HepG2 (cell line): ENCODE measurements around the gene PCBP4. TPM values are rescaled to one million over a fixed set of nuclear protein-coding genes. Genes with fewer than 3 reads are reported as not detected.

Experiments used
- BORCS8-MEF2B ChIP-seq: sonication (generic); formaldehyde crosslinking; IDR thresholded peaks from 2 replicates; pipeline ENCODE4 v1.8.0; 2022; ENCODE audit warnings: mild to moderate bottlenecking, missing genetic modification reagents
- KAT2B ChIP-seq: fragments of 150-350 bp; IDR thresholded peaks from 2 replicates; pipeline ENCODE4 v1.6.1; 2014; ENCODE audit warnings: low read depth, low read length, borderline replicate concordance
- NFKB2 ChIP-seq: sonication (generic); formaldehyde crosslinking; IDR thresholded peaks from 2 replicates; pipeline ENCODE4 v1.4.0; 2020; ENCODE audit warnings: missing genetic modification reagents, borderline replicate concordance
- NFKBIZ ChIP-seq: IDR thresholded peaks from 2 replicates; pipeline ENCODE4 v1.6.1; 2018; ENCODE audit warnings: missing genetic modification reagents, missing compliant biosample characterization
- NFYC ChIP-seq: IDR thresholded peaks from 2 replicates; pipeline ENCODE4 v1.6.1; 2016; ENCODE audit warnings: missing genetic modification reagents, missing compliant biosample characterization
- PATZ1 ChIP-seq: sonication (generic); formaldehyde crosslinking; IDR thresholded peaks from 2 replicates; pipeline ENCODE4 v1.4.0; 2020; ENCODE audit warnings: missing genetic modification reagents
- PHF21A ChIP-seq: sonication (generic); formaldehyde crosslinking; IDR thresholded peaks from 2 replicates; pipeline ENCODE4 v1.5.0; 2020; ENCODE audit warnings: mild to moderate bottlenecking, missing genetic modification reagents
- PHF5A ChIP-seq: IDR thresholded peaks from one replicate; pipeline ENCODE4 v1.6.1; 2018; ENCODE audit warnings: low read depth, missing genetic modification reagents; ENCODE audit not compliant: unreplicated experiment
- RAD51 ChIP-seq: fragments of 450-650 bp; IDR thresholded peaks from 2 replicates; pipeline ENCODE4 v1.6.1; 2016; ENCODE audit warnings: borderline replicate concordance
- RCOR2 ChIP-seq: IDR thresholded peaks from 2 replicates; pipeline ENCODE4 v1.6.1; 2016; ENCODE audit warnings: missing biosample characterization, missing genetic modification reagents
- SCMH1 ChIP-seq: sonication (generic); formaldehyde crosslinking; IDR thresholded peaks from 2 replicates; pipeline ENCODE4 v1.9.0; 2021; ENCODE audit warnings: missing genetic modification reagents, mild to moderate bottlenecking, borderline replicate concordance
- TCF7 ChIP-seq: sonication (generic); IDR thresholded peaks from 2 replicates; pipeline ENCODE4 v1.6.1; 2016; ENCODE audit warnings: antibody characterized with exemption, low read depth
- ZBTB10 ChIP-seq: sonication (generic); formaldehyde crosslinking; IDR thresholded peaks from 2 replicates; pipeline ENCODE4 v1.4.0; 2020; ENCODE audit warnings: missing genetic modification reagents, borderline replicate concordance
- ZKSCAN8 ChIP-seq: IDR thresholded peaks from 2 replicates; pipeline ENCODE4 v1.6.1; 2016; ENCODE audit warnings: borderline replicate concordance, missing genetic modification reagents, missing compliant biosample characterization
- ZNF235 ChIP-seq: sonication (generic); formaldehyde crosslinking; IDR thresholded peaks from 2 replicates; pipeline ENCODE4 v1.8.1; 2023; ENCODE audit warnings: mild to moderate bottlenecking, missing genetic modification reagents, borderline replicate concordance
- ZNF253 ChIP-seq: sonication (generic); formaldehyde crosslinking; IDR thresholded peaks from 2 replicates; pipeline ENCODE4 v1.8.0; 2022; ENCODE audit warnings: mild to moderate bottlenecking, missing genetic modification reagents, borderline replicate concordance
- ZNF33A ChIP-seq: sonication (generic); formaldehyde crosslinking; IDR thresholded peaks from 2 replicates; pipeline ENCODE4 v1.5.1; 2020; ENCODE audit warnings: missing genetic modification reagents, mild to moderate bottlenecking, moderate library complexity, borderline replicate concordance
- ZNF569 ChIP-seq: sonication (generic); formaldehyde crosslinking; IDR thresholded peaks from 2 replicates; pipeline ENCODE4 v1.5.0; 2020; ENCODE audit warnings: mild to moderate bottlenecking, missing genetic modification reagents, moderate library complexity, borderline replicate concordance
- ZNF720 ChIP-seq: sonication (generic); formaldehyde crosslinking; IDR thresholded peaks from 2 replicates; pipeline ENCODE4 v1.4.0; 2020; ENCODE audit warnings: missing genetic modification reagents
- ZNF879 ChIP-seq: sonication (generic); formaldehyde crosslinking; IDR thresholded peaks from 2 replicates; pipeline ENCODE4 v1.8.1; 2023; ENCODE audit warnings: missing genetic modification reagents
- ZXDC ChIP-seq: sonication (generic); formaldehyde crosslinking; IDR thresholded peaks from 2 replicates; pipeline ENCODE4 v1.5.0; 2020; ENCODE audit warnings: mild to moderate bottlenecking, missing genetic modification reagents
- polyA plus RNA-seq, 8 experiments: library from polyadenylated mRNA; depleted of rRNA in 3 of 8; stranded (reverse) in 7 of 8; unstranded in 1 of 8; fragments of >200 nt; fragmentation: Illumina TruSeq in 4 of 8; extraction: Trizol in 4 of 8; gene quantifications; 2 replicates each; pipeline versions ENCODE4 v1.2.1 to v1.2.3, GENCODE V29; 2011 to 2016; ENCODE audit warnings: low read depth in 4 of 8, missing spikeins in 1 of 8, mixed read lengths in 1 of 8; ENCODE audit not compliant: insufficient read depth in 1 of 8
- total RNA-seq, 5 experiments: library from RNA; depleted of rRNA; stranded (reverse); fragments of >200 nt; fragmentation: Illumina TruSeq; extraction: Trizol; gene quantifications; 2 replicates each; pipeline ENCODE4 v1.2.3, GENCODE V29; 2016; ENCODE audit warnings: low read depth in 1 of 5

The PCBP4 gene
- total and polyA plus RNA-seq, 2 of the 13 experiments (the other 11 are each of a cell fraction or from before 2014, with no cell fraction given): 36.8 to 51.3 TPM

GRCh38 chr3:51995346-51996163 lies 28.3 kb upstream of the PCBP4 start, which contains the start of gene RPL29 (continued):
- TF ChIP-seq PHF21A (CRISPR knock-in tag) (peak; percentile 84), PATZ1 (peak; percentile 54), TCF7 (no peak), ZKSCAN8 (CRISPR knock-in tag) (peak; percentile 69), ZNF253 (CRISPR knock-in tag) (no peak), ZNF235 (CRISPR knock-in tag) (no peak), NFKB2 (peak; percentile 93; the same call in 1 of the 2 replicates), ZNF879 (CRISPR knock-in tag) (no peak), ZBTB10 (peak; percentile 48; the same call in 1 of the 2 replicates), PHF5A (CRISPR knock-in tag) (peak; percentile 23), NFYC (CRISPR knock-in tag) (0 out of 2 replicates have a peak, but pooled peaks have one; percentile 34), SCMH1 (no peak), ZNF569 (CRISPR knock-in tag) (no peak), ZXDC (peak; percentile 95), NFKBIZ (no peak), KAT2B (no peak), BORCS8-MEF2B (CRISPR knock-in tag) (peak; percentile 96; the same call in 1 of the 2 replicates), ZNF720 (no peak), RAD51 (no peak), RCOR2 (CRISPR knock-in tag) (peak; percentile 37; the same call in 1 of the 2 replicates), ZNF33A (0 out of 2 replicates have a peak, but pooled peaks have one; percentile 18)
